NT2/D1 (cell line): ENCODE results near the gene TMEM129.

Source experiments
- DNase-seq: peaks from one replicate; pipeline ENCODE4 v3.0.0-alpha.2; 2011; ENCODE audit warnings: low read depth, low spot score
- H3K27me3 ChIP-seq: 2 replicates; pipeline ENCODE4 v1.6.0; 2011; ENCODE audit warnings: mild to moderate bottlenecking; ENCODE audit not compliant: insufficient read length, insufficient read depth
- H3K36me3 ChIP-seq: 2 replicates; pipeline ENCODE4 v1.6.1; 2011; ENCODE audit warnings: mild to moderate bottlenecking, low read length, mixed read lengths; ENCODE audit not compliant: insufficient read depth, insufficient read length
- H3K4me1 ChIP-seq: 2 replicates; pipeline ENCODE4 v1.5.1; 2011; ENCODE audit not compliant: insufficient read depth, insufficient read length
- H3K4me3 ChIP-seq: 2 replicates; pipeline ENCODE4 v1.5.1; 2011; ENCODE audit warnings: low read depth; ENCODE audit not compliant: insufficient read length
- H3K9ac ChIP-seq: 2 replicates; pipeline ENCODE4 v1.6.0; 2011; ENCODE audit warnings: low read depth; ENCODE audit not compliant: insufficient read length
- H3K9me3 ChIP-seq: 2 replicates; pipeline ENCODE4 v1.5.1; 2011; ENCODE audit warnings: mild to moderate bottlenecking, low read length; ENCODE audit not compliant: insufficient read depth
- SUZ12 ChIP-seq: IDR thresholded peaks from 2 replicates; pipeline ENCODE4 v1.6.1; 2011; ENCODE audit not compliant: insufficient read length, insufficient read depth; ENCODE audit errors: extremely low read depth
- YY1 ChIP-seq: IDR thresholded peaks from 2 replicates; pipeline ENCODE4 v1.6.1; 2011; ENCODE audit not compliant: insufficient read length, insufficient read depth
- ZNF274 ChIP-seq: IDR thresholded peaks from 2 replicates; pipeline ENCODE4 v1.6.1; 2011; ENCODE audit warnings: mild to moderate bottlenecking, low read depth, low read length

The TMEM129 gene

GRCh38 chr4:1761130-1761689 is 40.1 kb upstream of the TMEM129 start:
- H3K9me3 ChIP-seq, result no peaks in the 10 kb centered on the region
- H3K27me3 ChIP-seq, result peaks cover 5% of the 10 kb centered on the region
- DNase-seq, result no peak
- no peak overlapping the region for H3K9ac ChIP-seq
- H3K4me3 ChIP-seq, result no peak overlapping the region
- H3K4me1 ChIP-seq, result peaks cover 46% of the 10 kb centered on the region
- TF ChIP-seq YY1 (no peak), SUZ12 (no peak), ZNF274 (no peak)
- no peaks in the 10 kb centered on the region for H3K36me3 ChIP-seq

GRCh38 chr4:1760521-1761071 is 39.5 kb upstream of the TMEM129 start:
- Histone ChIP-seq H3K4me1 (peaks cover 40% of the 10 kb centered on the region), H3K36me3 (no peaks in the 10 kb centered on the region), H3K27me3 (peaks cover 5% of the 10 kb centered on the region), H3K4me3 (no peak overlapping the region), H3K9me3 (no peaks in the 10 kb centered on the region), H3K9ac (no peak overlapping the region)
- DNase-seq, result no peak
- no peak for TF ChIP-seq SUZ12
- no peak for TF ChIP-seq YY1
- no peak for TF ChIP-seq ZNF274

GRCh38 chr4:1759818-1760223 is 38.7 kb upstream of the TMEM129 start:
- H3K36me3 ChIP-seq, result no peaks in the 10 kb centered on the region
- no peak overlapping the region for H3K4me3 ChIP-seq
- peaks cover 5% of the 10 kb centered on the region for H3K27me3 ChIP-seq
- H3K4me1 ChIP-seq, result peaks cover 40% of the 10 kb centered on the region
- H3K9me3 ChIP-seq, result no peaks in the 10 kb centered on the region
- TF ChIP-seq ZNF274 (no peak), YY1 (no peak), SUZ12 (no peak)
- peak overlapping the region; percentile 21 for H3K9ac ChIP-seq
- DNase-seq, result no peak

GRCh38 chr4:1759170-1759817 is 38.2 kb upstream of the TMEM129 start:
- H3K4me1 ChIP-seq, result peaks cover 46% of the 10 kb centered on the region
- TF ChIP-seq ZNF274, result no peak
- TF ChIP-seq YY1, result no peak
- TF ChIP-seq SUZ12, result no peak
- no peaks in the 10 kb centered on the region for H3K9me3 ChIP-seq
- DNase-seq, result no peak
- no peaks in the 10 kb centered on the region for H3K36me3 ChIP-seq
- peaks cover 5% of the 10 kb centered on the region for H3K27me3 ChIP-seq
- no peak overlapping the region for H3K9ac ChIP-seq
- H3K4me3 ChIP-seq, result no peak overlapping the region

GRCh38 chr4:1758306-1759121 is 37.4 kb upstream of the TMEM129 start:
- no peaks in the 10 kb centered on the region for H3K9me3 ChIP-seq
- H3K4me3 ChIP-seq, result no peak overlapping the region
- peak overlapping the region; percentile 3 for H3K9ac ChIP-seq
- H3K27me3 ChIP-seq, result peaks cover 5% of the 10 kb centered on the region
- H3K4me1 ChIP-seq, result peaks cover 49% of the 10 kb centered on the region
- DNase-seq, result no peak
- H3K36me3 ChIP-seq, result no peaks in the 10 kb centered on the region
- TF ChIP-seq SUZ12 (no peak), ZNF274 (no peak), YY1 (no peak)

GRCh38 chr4:1757836-1758235 is 36.7 kb upstream of the TMEM129 start:
- Histone ChIP-seq H3K9me3 (no peaks in the 10 kb centered on the region), H3K4me1 (peaks cover 47% of the 10 kb centered on the region), H3K36me3 (no peaks in the 10 kb centered on the region), H3K4me3 (no peak overlapping the region), H3K27me3 (peaks cover 5% of the 10 kb centered on the region), H3K9ac (peak overlapping the region; percentile 3)
- no peak for DNase-seq
- no peak for TF ChIP-seq SUZ12
- no peak for TF ChIP-seq YY1
- TF ChIP-seq ZNF274, result no peak
